HepG2 (cell line): ENCODE measurements around the gene HRH3. TPM values are rescaled to one million over a fixed set of nuclear protein-coding genes. Genes with fewer than 3 reads are reported as not detected.

Experiments used
- ATAC-seq: fragments of 200-7000 bp; cut with Tn5 transposase; 3 replicates; pipeline ENCODE4 v1.9.1; 2020; ENCODE audit warnings: mild to moderate bottlenecking, moderate library complexity
- BruUV-seq: library from RNA; stranded (reverse); fragments of 400-500 nt; replicated peaks from 2 replicates; lab custom pipeline; 2021; lab: Mats Ljungman, UMichigan
- CTCF ChIA-PET: fragments of 300-600 bp; formaldehyde crosslinking; extraction: SDS; loops from one replicate; lab custom pipeline; 2021; ENCODE audit warnings: low total read pairs, inconsistent platforms, low intra/inter-chr PET ratio; lab: Yijun Ruan, JAX
- POLR2A ChIA-PET: fragments of 350-600 bp; sonication (Branson Sonifier 250); formaldehyde crosslinking; loops from one replicate; lab custom pipeline; 2020; ENCODE audit warnings: antibody characterized with exemption, inconsistent platforms; lab: Yijun Ruan, JAX
- DNase-seq: peaks from one replicate; pipeline ENCODE4 v3.0.0-alpha.2; 2015; ENCODE audit warnings: low spot score
- FAIRE-seq: peaks from 3 replicates; lab custom pipeline; 2011; peaks lifted over from hg19 to GRCh38; lab: Jason Lieb, UNC
- H2AFZ ChIP-seq: one replicate; pipeline ENCODE4 v1.6.1; 2011; ENCODE audit warnings: low read length, inconsistent platforms
- H3K27ac ChIP-seq: fragments of 300-600 bp; 3 replicates; pipeline ENCODE4 v1.8.0; 2011; ENCODE audit warnings: mixed run types, mild to moderate bottlenecking, mixed read lengths, low read length, inconsistent platforms; ENCODE audit not compliant: insufficient read depth; ENCODE audit errors: extremely low read length
- H3K27me3 ChIP-seq, 2 experiments: fragments of 200-600 bp in 1 of 2; 2 replicates in 1 of 2; 3 replicates in 1 of 2; pipeline versions ENCODE4 v1.6.0 to v1.8.0; 2011; ENCODE audit warnings: low read length in 2 of 2, mild to moderate bottlenecking in 2 of 2, moderate library complexity in 2 of 2, inconsistent platforms in 1 of 2; ENCODE audit not compliant: insufficient read depth in 2 of 2, control insufficient read depth in 1 of 2
- H3K36me3 ChIP-seq, 2 experiments: fragments of 200-600 bp in 1 of 2; replicated peaks in 1 of 2; 2 replicates in 1 of 2; 3 replicates in 1 of 2; pipeline versions ENCODE4 v1.5.1 to v1.8.0; 2011; ENCODE audit warnings: low read length in 2 of 2, inconsistent platforms in 1 of 2; ENCODE audit not compliant: insufficient read depth in 2 of 2, control insufficient read depth in 1 of 2
- H3K4me1 ChIP-seq: 2 replicates; pipeline ENCODE4 v1.5.1; 2012; ENCODE audit warnings: low read length, inconsistent platforms; ENCODE audit not compliant: insufficient read depth
- H3K4me2 ChIP-seq: 2 replicates; pipeline ENCODE4 v1.6.0; 2011; ENCODE audit warnings: low read depth, low read length, inconsistent platforms
- H3K4me3 ChIP-seq, 3 experiments: fragments of 200-600 bp in 1 of 3; sonication (generic), shearing (Covaris generic) in 1 of 3; replicated peaks in 1 of 3; 2 replicates each; pipeline ENCODE4 v1.5.1; 2011 to 2016; ENCODE audit warnings: low read length in 3 of 3, inconsistent platforms in 2 of 3, low read depth in 2 of 3, mild to moderate bottlenecking in 2 of 3, control low read depth in 1 of 3, mixed read lengths in 1 of 3; ENCODE audit not compliant: insufficient read depth in 1 of 3
- H3K79me2 ChIP-seq: one replicate; pipeline ENCODE4 v1.6.1; 2011; ENCODE audit warnings: low read length, inconsistent platforms; ENCODE audit not compliant: insufficient read depth
- H3K9ac ChIP-seq: 2 replicates; pipeline ENCODE4 v1.6.0; 2011; ENCODE audit warnings: mild to moderate bottlenecking, low read depth, low read length, inconsistent platforms; ENCODE audit not compliant: insufficient read depth
- H3K9me3 ChIP-seq: 2 replicates; pipeline ENCODE4 v1.5.1; 2012; ENCODE audit warnings: mild to moderate bottlenecking, low read length
- H4K20me1 ChIP-seq: 2 replicates; pipeline ENCODE4 v1.6.0; 2011; ENCODE audit warnings: inconsistent platforms, mild to moderate bottlenecking, low read length, moderate library complexity; ENCODE audit not compliant: insufficient read depth
- POLR2A ChIP-seq, 2 experiments: IDR thresholded peaks; 2 replicates each; pipeline ENCODE4 v1.6.1; 2011; ENCODE audit warnings: low read depth in 2 of 2, low read length in 2 of 2, mild to moderate bottlenecking in 1 of 2, moderate library complexity in 1 of 2; ENCODE audit not compliant: insufficient read depth in 1 of 2
- RBM22 ChIP-seq: fragments of 200-400 bp; formaldehyde crosslinking; optimal IDR thresholded peaks from 2 replicates; pipeline ENCODE3; 2017; ENCODE audit warnings: mild to moderate bottlenecking, low read length, moderate library complexity
- ZBTB20 ChIP-seq: sonication (generic); formaldehyde crosslinking; IDR thresholded peaks from 2 replicates; pipeline ENCODE4 v1.8.1; 2023; ENCODE audit warnings: missing genetic modification reagents, low read depth, mild to moderate bottlenecking, borderline replicate concordance
- ZNF343 ChIP-seq: sonication (generic); formaldehyde crosslinking; IDR thresholded peaks from 2 replicates; pipeline ENCODE4 v1.4.0; 2020; ENCODE audit warnings: mild to moderate bottlenecking, missing genetic modification reagents
- WGBS: methylation state at CpG from one replicate; pipeline ENCODE4 v1.1.6; 2017; ENCODE audit warnings: low lambda C conversion rate; 5-methylcytosine and 5-hydroxymethylcytosine counted together
- in situ Hi-C: cut with HindIII; loops from 2 replicates; pipeline ENCODE4 v1.10.0; 2017; ENCODE audit warnings: low pct_unique_long_range_greater_than_20kb; ENCODE audit not compliant: extremely low pct_ligation_motif_present
- intact Hi-C: fragments of 100-400 bp; cut with micrococcal nuclease; formaldehyde crosslinking; loops from one replicate; pipeline ENCODE4 v1.10.0; 2022; ENCODE audit not compliant: unreplicated experiment
- polyA plus RNA-seq, 8 experiments: library from polyadenylated mRNA; depleted of rRNA in 3 of 8; stranded (reverse) in 7 of 8; unstranded in 1 of 8; fragments of >200 nt; fragmentation: Illumina TruSeq in 4 of 8; extraction: Trizol in 4 of 8; gene quantifications; 2 replicates each; pipeline versions ENCODE4 v1.2.1 to v1.2.3, GENCODE V29; 2011 to 2016; ENCODE audit warnings: low read depth in 4 of 8, missing spikeins in 1 of 8, mixed read lengths in 1 of 8; ENCODE audit not compliant: insufficient read depth in 1 of 8
- total RNA-seq, 5 experiments: library from RNA; depleted of rRNA; stranded (reverse); fragments of >200 nt; fragmentation: Illumina TruSeq; extraction: Trizol; gene quantifications; 2 replicates each; pipeline ENCODE4 v1.2.3, GENCODE V29; 2016; ENCODE audit warnings: low read depth in 1 of 5
- TF ChIP-seq, protein P1 (sequence below): sonication (generic); formaldehyde crosslinking; IDR thresholded peaks from 2 replicates; pipeline ENCODE4 v1.5.0; 2020; ENCODE audit warnings: mild to moderate bottlenecking, missing genetic modification reagents, borderline replicate concordance
- TF ChIP-seq, protein P2 (sequence below): sonication (generic); formaldehyde crosslinking; IDR thresholded peaks from 2 replicates; pipeline ENCODE4 v1.5.1; 2020; ENCODE audit warnings: mild to moderate bottlenecking, missing genetic modification reagents, moderate library complexity

Gene HRH3
- total and polyA plus RNA-seq, 2 of the 13 experiments (the other 11 are each of a cell fraction or from before 2014, with no cell fraction given): 0.18 TPM; not detected in 1

DNA sequence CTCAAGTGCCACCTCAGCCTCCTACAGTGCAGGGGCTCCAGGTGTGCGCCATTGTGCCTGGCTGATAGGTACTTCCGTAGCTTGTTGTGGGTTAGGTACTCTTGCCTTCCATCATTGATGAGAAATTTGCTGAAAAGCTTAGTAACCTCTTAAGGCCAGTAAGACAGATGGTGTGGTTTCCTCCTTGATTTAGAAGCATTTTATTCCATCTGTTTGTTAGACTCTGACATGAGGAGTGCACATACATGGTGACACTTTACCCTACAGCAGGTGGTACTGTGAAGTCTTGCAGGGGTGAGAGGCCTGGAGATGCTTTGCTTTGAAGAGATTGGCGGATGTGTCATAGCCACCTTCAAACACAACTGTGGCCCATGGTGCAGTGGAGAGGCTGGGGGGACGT is 52.0 kb downstream of the HRH3 start:
- intact Hi-C loops: no loop called here
- no peak overlapping the region for H3K27ac ChIP-seq
- H3K27me3 ChIP-seq: no peaks in the 10 kb centered on the region
- H3K9ac ChIP-seq: no peak overlapping the region
- POLR2A ChIA-PET: interaction anchor here (1.4 kb wide), 1 partner anchor 12 kb away, joined by 6 read pairs; no protein-coding TSS in a partner anchor
- H3K4me3 ChIP-seq: no peak overlapping the region
- ATAC-seq (no peak), FAIRE-seq (no peak), DNase-seq (no peak)
- CTCF ChIA-PET: no interaction called here
- no peaks in the 10 kb centered on the region for H3K9me3 ChIP-seq
- in situ Hi-C loops: no loop called here
- H4K20me1 ChIP-seq: no peaks in the 10 kb centered on the region
- WGBS: 93% methylated on average over 4 of the region's 4 CpGs
- 0 out of 4 replicates have a peak, but pooled peaks of 1 of the 2 experiments have one; percentile 4 for TF ChIP-seq POLR2A (IDR thresholded peaks at IDR 0.05; ENCODE audit: insufficient read depth in 1 of 2, low read depth in 2 of 2, low read length in 2 of 2)
- no peak for TF ChIP-seq ZNF343 (CRISPR knock-in tag)
- peak; percentile 19 for TF ChIP-seq RBM22
- H3K4me2 ChIP-seq: no peak overlapping the region
- BruUV-seq: no TSS peak
- H3K79me2 ChIP-seq: no peaks in the 10 kb centered on the region
- H2AFZ ChIP-seq: no peak overlapping the region
- H3K4me1 ChIP-seq: no peaks in the 10 kb centered on the region
- peaks cover 46 to 68% of the 10 kb centered on the region in 2 experiments; a peak in 4 of 5 replicates for H3K36me3 ChIP-seq

DNA sequence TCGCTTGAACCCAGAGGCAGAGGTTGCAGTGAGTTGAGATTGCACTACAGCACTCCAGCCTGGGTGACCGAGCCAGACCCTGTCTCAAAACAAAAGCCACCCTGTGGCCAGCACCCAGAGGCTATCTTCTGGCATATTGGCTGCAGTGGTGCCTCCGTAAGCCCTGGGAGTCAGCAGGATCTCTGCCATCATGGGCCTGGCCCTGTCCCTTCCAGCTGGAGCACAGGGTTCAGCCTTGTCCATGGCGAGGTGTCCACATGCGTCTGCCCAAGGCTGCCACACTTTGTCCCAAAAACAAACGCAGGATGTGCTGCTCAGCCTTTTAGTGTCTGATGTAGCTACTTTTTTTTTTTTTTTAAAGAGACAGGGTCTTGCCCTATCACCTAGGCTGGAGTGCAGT is 52.6 kb downstream of the HRH3 start:
- no peak for ATAC-seq
- Histone ChIP-seq H3K27me3 (no peaks in the 10 kb centered on the region), H3K27ac (no peak overlapping the region), H3K9me3 (no peaks in the 10 kb centered on the region), H3K36me3 (peaks cover 51 to 68% of the 10 kb centered on the region in 2 experiments; a peak in 4 of 5 replicates), H3K79me2 (no peaks in the 10 kb centered on the region), H3K4me3 (no peak overlapping the region), H3K4me1 (no peaks in the 10 kb centered on the region), H2AFZ (no peak overlapping the region), H3K9ac (no peak overlapping the region), H4K20me1 (no peaks in the 10 kb centered on the region), H3K4me2 (no peak overlapping the region)
- no TSS peak for BruUV-seq
- in situ Hi-C loops: no loop called here
- CTCF ChIA-PET: no interaction called here
- 96% methylated on average over 6 of the region's 6 CpGs for WGBS
- POLR2A ChIA-PET: interaction anchor here (1.4 kb wide), 1 partner anchor 11 kb away, joined by 6 read pairs; no protein-coding TSS in a partner anchor
- intact Hi-C loops: no loop called here
- no peak for FAIRE-seq
- TF ChIP-seq, protein P1, sequence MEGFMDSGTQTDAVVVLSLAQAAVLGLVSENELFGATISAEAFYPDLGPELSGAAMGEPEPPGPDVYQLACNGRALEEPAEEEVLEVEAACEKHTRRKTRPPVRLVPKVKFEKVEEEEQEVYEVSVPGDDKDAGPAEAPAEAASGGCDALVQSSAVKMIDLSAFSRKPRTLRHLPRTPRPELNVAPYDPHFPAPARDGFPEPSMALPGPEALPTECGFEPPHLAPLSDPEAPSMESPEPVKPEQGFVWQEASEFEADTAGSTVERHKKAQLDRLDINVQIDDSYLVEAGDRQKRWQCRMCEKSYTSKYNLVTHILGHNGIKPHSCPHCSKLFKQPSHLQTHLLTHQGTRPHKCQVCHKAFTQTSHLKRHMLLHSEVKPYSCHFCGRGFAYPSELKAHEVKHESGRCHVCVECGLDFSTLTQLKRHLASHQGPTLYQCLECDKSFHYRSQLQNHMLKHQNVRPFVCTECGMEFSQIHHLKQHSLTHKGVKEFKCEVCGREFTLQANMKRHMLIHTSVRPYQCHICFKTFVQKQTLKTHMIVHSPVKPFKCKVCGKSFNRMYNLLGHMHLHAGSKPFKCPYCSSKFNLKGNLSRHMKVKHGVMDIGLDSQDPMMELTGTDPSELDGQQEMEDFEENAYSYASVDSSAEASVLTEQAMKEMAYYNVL (CRISPR knock-in tag): no peak
- TF ChIP-seq, protein P2, sequence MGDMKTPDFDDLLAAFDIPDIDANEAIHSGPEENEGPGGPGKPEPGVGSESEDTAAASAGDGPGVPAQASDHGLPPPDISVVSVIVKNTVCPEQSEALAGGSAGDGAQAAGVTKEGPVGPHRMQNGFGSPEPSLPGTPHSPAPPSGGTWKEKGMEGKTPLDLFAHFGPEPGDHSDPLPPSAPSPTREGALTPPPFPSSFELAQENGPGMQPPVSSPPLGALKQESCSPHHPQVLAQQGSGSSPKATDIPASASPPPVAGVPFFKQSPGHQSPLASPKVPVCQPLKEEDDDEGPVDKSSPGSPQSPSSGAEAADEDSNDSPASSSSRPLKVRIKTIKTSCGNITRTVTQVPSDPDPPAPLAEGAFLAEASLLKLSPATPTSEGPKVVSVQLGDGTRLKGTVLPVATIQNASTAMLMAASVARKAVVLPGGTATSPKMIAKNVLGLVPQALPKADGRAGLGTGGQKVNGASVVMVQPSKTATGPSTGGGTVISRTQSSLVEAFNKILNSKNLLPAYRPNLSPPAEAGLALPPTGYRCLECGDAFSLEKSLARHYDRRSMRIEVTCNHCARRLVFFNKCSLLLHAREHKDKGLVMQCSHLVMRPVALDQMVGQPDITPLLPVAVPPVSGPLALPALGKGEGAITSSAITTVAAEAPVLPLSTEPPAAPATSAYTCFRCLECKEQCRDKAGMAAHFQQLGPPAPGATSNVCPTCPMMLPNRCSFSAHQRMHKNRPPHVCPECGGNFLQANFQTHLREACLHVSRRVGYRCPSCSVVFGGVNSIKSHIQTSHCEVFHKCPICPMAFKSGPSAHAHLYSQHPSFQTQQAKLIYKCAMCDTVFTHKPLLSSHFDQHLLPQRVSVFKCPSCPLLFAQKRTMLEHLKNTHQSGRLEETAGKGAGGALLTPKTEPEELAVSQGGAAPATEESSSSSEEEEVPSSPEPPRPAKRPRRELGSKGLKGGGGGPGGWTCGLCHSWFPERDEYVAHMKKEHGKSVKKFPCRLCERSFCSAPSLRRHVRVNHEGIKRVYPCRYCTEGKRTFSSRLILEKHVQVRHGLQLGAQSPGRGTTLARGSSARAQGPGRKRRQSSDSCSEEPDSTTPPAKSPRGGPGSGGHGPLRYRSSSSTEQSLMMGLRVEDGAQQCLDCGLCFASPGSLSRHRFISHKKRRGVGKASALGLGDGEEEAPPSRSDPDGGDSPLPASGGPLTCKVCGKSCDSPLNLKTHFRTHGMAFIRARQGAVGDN (CRISPR knock-in tag): 0 out of 2 replicates have a peak, but pooled peaks have one; percentile 13
- no peak for TF ChIP-seq ZBTB20 (CRISPR knock-in tag)
- no peak for DNase-seq
